ENCODE results near the gene BAG3. TPM values are rescaled to one million over a fixed set of nuclear protein-coding genes. Genes with fewer than 3 reads are reported as not detected.

Gene BAG3
- total and polyA plus RNA-seq, 9 of the 15 experiments (the other 6 are each of a cell fraction or from before 2014, with no cell fraction given) = 2.6 to 27.4 (median 7.2) TPM

DNA sequence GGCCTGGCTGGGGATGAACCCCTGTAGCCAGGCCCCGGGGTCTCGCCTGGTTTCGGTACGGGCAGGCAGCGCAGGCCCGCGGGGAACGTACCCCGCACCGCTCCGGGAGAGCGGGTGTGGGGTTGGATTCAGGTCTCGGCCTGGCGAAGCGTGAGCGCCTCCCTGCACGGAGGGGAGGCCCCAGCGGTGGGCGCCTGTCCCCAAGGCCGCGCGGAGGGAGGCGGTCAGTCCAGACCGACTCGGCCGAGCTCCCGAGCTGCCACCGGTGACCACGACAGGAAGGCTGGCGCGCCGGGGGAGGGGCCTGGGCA is 74.3 kb downstream of the BAG3 start (continued):
- TF ChIP-seq, protein P1, sequence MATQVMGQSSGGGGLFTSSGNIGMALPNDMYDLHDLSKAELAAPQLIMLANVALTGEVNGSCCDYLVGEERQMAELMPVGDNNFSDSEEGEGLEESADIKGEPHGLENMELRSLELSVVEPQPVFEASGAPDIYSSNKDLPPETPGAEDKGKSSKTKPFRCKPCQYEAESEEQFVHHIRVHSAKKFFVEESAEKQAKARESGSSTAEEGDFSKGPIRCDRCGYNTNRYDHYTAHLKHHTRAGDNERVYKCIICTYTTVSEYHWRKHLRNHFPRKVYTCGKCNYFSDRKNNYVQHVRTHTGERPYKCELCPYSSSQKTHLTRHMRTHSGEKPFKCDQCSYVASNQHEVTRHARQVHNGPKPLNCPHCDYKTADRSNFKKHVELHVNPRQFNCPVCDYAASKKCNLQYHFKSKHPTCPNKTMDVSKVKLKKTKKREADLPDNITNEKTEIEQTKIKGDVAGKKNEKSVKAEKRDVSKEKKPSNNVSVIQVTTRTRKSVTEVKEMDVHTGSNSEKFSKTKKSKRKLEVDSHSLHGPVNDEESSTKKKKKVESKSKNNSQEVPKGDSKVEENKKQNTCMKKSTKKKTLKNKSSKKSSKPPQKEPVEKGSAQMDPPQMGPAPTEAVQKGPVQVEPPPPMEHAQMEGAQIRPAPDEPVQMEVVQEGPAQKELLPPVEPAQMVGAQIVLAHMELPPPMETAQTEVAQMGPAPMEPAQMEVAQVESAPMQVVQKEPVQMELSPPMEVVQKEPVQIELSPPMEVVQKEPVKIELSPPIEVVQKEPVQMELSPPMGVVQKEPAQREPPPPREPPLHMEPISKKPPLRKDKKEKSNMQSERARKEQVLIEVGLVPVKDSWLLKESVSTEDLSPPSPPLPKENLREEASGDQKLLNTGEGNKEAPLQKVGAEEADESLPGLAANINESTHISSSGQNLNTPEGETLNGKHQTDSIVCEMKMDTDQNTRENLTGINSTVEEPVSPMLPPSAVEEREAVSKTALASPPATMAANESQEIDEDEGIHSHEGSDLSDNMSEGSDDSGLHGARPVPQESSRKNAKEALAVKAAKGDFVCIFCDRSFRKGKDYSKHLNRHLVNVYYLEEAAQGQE (IDR thresholded peaks at IDR 0.05; ENCODE audit: borderline replicate concordance) = no peak
- TF ChIP-seq, protein P1 (CRISPR knock-in tag; IDR thresholded peaks at IDR 0.05; ENCODE audit: low read depth) = no peak
- no peak for TF ChIP-seq ZSCAN29 (IDR thresholded peaks at IDR 0.05)
- no peak for TF ChIP-seq PPARD (CRISPR knock-in tag; IDR thresholded peaks at IDR 0.05)
- no peak for TF ChIP-seq ZFP36 (IDR thresholded peaks at IDR 0.05; ENCODE audit: low read depth, low read length, partially characterized antibody)
- TF ChIP-seq ZNF408 (CRISPR knock-in tag; IDR thresholded peaks at IDR 0.05; ENCODE audit: low read depth) = no peak
- TF ChIP-seq, protein P2, sequence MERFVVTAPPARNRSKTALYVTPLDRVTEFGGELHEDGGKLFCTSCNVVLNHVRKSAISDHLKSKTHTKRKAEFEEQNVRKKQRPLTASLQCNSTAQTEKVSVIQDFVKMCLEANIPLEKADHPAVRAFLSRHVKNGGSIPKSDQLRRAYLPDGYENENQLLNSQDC (CRISPR knock-in tag; IDR thresholded peaks at IDR 0.05) = no peak
- TF ChIP-seq RBM25 (IDR thresholded peaks at IDR 0.05; ENCODE audit: low read depth, low read length, severe bottlenecking) = no peak
- TF ChIP-seq PHF20 (IDR thresholded peaks at IDR 0.05; ENCODE audit: partially characterized antibody) = peak; percentile 60
- TF ChIP-seq ZNF41 (CRISPR knock-in tag; conservative IDR thresholded peaks at IDR 0.05) = no peak
- TF ChIP-seq CHCHD3 (CRISPR knock-in tag; IDR thresholded peaks at IDR 0.05) = no peak
- peak; percentile 3; the same call in 1 of the 2 replicates for TF ChIP-seq MYC (IDR thresholded peaks at IDR 0.05; ENCODE audit: low read depth, low read length)
- peak; percentile 63; the same call in 1 of the 2 replicates for TF ChIP-seq MYC (CRISPR knock-in tag; IDR thresholded peaks at IDR 0.05; ENCODE audit: borderline replicate concordance, low read depth)
- no peak for TF ChIP-seq ESRRA (IDR thresholded peaks at IDR 0.05; ENCODE audit: borderline replicate concordance, low read depth)
- TF ChIP-seq ZKSCAN3 (CRISPR knock-in tag; IDR thresholded peaks at IDR 0.05) = no peak
- no peak for TF ChIP-seq CCAR2 (IDR thresholded peaks at IDR 0.05; ENCODE audit: low read depth, low read length)
- no peak for TF ChIP-seq DPF2 (IDR thresholded peaks at IDR 0.05)
- TF ChIP-seq, protein P3, sequence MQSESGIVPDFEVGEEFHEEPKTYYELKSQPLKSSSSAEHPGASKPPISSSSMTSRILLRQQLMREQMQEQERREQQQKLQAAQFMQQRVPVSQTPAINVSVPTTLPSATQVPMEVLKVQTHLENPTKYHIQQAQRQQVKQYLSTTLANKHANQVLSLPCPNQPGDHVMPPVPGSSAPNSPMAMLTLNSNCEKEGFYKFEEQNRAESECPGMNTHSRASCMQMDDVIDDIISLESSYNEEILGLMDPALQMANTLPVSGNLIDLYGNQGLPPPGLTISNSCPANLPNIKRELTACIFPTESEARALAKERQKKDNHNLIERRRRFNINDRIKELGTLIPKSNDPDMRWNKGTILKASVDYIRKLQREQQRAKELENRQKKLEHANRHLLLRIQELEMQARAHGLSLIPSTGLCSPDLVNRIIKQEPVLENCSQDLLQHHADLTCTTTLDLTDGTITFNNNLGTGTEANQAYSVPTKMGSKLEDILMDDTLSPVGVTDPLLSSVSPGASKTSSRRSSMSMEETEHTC (IDR thresholded peaks at IDR 0.05) = no peak
- no peak for TF ChIP-seq STAT5A (IDR thresholded peaks at IDR 0.05; ENCODE audit: borderline replicate concordance, low read length)
- 0 out of 2 replicates have a peak, but pooled peaks have one; percentile 17 for TF ChIP-seq CBX1 (IDR thresholded peaks at IDR 0.05; ENCODE audit: low read depth)
